GM10266 (cell line): ENCODE measurements around the gene AUTS2.

Experiments used
- DNase-seq: peaks from one replicate; pipeline ENCODE4 v3.0.0; 2012; ENCODE audit errors: extremely low spot score
- TF ChIP-seq, protein P1 (sequence below): IDR thresholded peaks from 2 replicates; pipeline ENCODE4 v1.5.1; 2012; ENCODE audit warnings: mild to moderate bottlenecking, low read depth; ENCODE audit not compliant: control insufficient read depth, insufficient read depth; ENCODE audit errors: missing control alignments

AUTS2 gene

GRCh38 chr7:70314221-70314620 lies 715.9 kb downstream of the AUTS2 start:
- DNase-seq = no peak
- TF ChIP-seq, protein P1, sequence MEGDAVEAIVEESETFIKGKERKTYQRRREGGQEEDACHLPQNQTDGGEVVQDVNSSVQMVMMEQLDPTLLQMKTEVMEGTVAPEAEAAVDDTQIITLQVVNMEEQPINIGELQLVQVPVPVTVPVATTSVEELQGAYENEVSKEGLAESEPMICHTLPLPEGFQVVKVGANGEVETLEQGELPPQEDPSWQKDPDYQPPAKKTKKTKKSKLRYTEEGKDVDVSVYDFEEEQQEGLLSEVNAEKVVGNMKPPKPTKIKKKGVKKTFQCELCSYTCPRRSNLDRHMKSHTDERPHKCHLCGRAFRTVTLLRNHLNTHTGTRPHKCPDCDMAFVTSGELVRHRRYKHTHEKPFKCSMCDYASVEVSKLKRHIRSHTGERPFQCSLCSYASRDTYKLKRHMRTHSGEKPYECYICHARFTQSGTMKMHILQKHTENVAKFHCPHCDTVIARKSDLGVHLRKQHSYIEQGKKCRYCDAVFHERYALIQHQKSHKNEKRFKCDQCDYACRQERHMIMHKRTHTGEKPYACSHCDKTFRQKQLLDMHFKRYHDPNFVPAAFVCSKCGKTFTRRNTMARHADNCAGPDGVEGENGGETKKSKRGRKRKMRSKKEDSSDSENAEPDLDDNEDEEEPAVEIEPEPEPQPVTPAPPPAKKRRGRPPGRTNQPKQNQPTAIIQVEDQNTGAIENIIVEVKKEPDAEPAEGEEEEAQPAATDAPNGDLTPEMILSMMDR = no peak

DNA sequence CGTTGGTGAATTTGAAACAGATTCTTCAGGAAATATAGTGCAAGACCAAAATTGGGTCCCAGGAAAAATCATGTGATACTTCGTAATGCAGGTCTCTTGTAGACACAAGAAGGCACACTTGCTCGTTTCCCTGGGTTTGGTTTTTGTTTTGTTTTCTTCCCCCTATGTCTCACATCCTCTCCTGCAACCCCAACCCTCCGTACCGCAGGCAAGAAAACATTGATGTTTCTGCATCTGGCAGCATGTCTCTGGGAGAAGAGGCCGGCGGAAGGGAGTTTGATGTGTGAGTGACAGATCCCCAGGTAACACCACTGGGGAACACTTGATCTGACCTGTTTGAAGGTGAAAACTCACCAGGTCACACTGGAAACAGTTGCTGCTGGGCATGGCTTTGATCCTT lies 718.5 kb downstream of the AUTS2 start:
- TF ChIP-seq, protein P1 = no peak
- DNase-seq = no peak

GRCh38 chr7:70317356-70317755 lies 719.1 kb downstream of the AUTS2 start:
- DNase-seq = no peak
- TF ChIP-seq, protein P1 = no peak

- no peak for DNase-seq
- TF ChIP-seq, protein P1 = no peak
Observed at GRCh38 chr7:70318511-70318910, 720.2 kb downstream of the AUTS2 start.

GRCh38 chr7:70319057-70319456 lies 720.8 kb downstream of the AUTS2 start:
- no peak for DNase-seq
- TF ChIP-seq, protein P1 = no peak

- TF ChIP-seq, protein P1 = no peak
- no peak for DNase-seq
Observed at GRCh38 chr7:70321016-70321590, 722.8 kb downstream of the AUTS2 start.

- TF ChIP-seq, protein P1 = no peak
- DNase-seq = no peak
Observed at GRCh38 chr7:70322856-70323255, 724.6 kb downstream of the AUTS2 start.
